ENCODE measurements around the gene MRPL12. TPM values are rescaled to one million over a fixed set of nuclear protein-coding genes. Genes with fewer than 3 reads are reported as not detected.

MRPL12 gene
- total and polyA plus RNA-seq, 2 of the 8 experiments (the other 6 are each of a cell fraction or from before 2014, with no cell fraction given), result 120 to 141 TPM

GRCh38 chr17:81716674-81716996 is 13.5 kb downstream of the MRPL12 start (continued):
- TF ChIP-seq SUZ12 (IDR thresholded peaks at IDR 0.05; ENCODE audit: low read length) (no peak), JUN (IDR thresholded peaks at IDR 0.05; ENCODE audit: low read depth, low read length) (no peak), POLR2AphosphoS5 (IDR thresholded peaks at IDR 0.05; ENCODE audit: low read depth, low read length) (no peak), ATF3 (IDR thresholded peaks at IDR 0.05; ENCODE audit: insufficient read depth, low read depth, low read length) (no peak)
